Activated CD4-positive, alpha-beta T cell treated with anti-CD3 and anti-CD28 coated beads, Interleukin-2, amount 50 U/mL, for 48 hours (primary cell): Measurements from ENCODE around the gene SLC27A5.

Experiments used
- DNase-seq, 2 experiments: peaks; one replicate each; pipeline ENCODE4 v3.0.0-alpha.2; 2020

Gene SLC27A5, protein sequence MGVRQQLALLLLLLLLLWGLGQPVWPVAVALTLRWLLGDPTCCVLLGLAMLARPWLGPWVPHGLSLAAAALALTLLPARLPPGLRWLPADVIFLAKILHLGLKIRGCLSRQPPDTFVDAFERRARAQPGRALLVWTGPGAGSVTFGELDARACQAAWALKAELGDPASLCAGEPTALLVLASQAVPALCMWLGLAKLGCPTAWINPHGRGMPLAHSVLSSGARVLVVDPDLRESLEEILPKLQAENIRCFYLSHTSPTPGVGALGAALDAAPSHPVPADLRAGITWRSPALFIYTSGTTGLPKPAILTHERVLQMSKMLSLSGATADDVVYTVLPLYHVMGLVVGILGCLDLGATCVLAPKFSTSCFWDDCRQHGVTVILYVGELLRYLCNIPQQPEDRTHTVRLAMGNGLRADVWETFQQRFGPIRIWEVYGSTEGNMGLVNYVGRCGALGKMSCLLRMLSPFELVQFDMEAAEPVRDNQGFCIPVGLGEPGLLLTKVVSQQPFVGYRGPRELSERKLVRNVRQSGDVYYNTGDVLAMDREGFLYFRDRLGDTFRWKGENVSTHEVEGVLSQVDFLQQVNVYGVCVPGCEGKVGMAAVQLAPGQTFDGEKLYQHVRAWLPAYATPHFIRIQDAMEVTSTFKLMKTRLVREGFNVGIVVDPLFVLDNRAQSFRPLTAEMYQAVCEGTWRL

DNA sequence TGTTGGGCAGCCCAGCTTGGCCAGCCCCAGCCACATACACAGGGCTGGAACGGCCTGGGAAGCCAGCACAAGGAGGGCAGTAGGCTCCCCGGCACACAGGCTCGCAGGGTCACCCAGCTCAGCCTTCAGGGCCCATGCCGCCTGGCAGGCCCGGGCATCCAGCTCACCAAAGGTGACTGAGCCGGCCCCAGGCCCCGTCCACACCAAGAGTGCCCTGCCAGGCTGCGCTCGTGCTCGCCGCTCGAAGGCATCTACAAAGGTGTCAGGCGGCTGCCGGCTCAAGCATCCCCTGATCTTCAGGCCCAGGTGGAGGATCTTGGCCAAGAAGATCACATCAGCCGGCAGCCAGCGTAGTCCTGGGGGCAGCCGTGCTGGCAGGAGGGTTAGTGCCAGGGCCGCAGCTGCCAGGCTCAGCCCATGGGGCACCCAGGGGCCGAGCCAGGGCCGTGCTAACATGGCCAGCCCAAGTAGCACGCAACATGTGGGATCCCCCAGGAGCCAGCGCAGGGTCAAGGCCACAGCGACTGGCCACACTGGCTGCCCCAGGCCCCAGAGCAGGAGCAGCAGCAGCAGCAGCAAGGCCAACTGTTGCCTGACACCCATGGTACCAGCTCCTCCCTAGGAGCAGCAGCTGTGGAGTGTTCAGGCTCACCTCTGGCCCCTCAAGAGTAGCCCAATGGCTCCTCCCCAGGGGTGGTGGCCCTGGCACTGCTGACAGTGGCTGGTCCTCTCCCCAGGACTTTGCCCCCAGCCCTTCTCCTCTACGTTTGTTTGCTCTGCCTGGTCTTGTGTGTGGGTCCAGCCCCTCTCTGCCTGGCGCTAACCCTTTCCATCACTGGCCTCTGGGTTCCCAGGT is at the start of gene SLC27A5:
TSS of gene SLC27A5 (minus strand) at position 640 of the 856 bp plus-strand sequence. CDS start at position 603, 37 bp downstream.
- DNase-seq = no peak

DNA sequence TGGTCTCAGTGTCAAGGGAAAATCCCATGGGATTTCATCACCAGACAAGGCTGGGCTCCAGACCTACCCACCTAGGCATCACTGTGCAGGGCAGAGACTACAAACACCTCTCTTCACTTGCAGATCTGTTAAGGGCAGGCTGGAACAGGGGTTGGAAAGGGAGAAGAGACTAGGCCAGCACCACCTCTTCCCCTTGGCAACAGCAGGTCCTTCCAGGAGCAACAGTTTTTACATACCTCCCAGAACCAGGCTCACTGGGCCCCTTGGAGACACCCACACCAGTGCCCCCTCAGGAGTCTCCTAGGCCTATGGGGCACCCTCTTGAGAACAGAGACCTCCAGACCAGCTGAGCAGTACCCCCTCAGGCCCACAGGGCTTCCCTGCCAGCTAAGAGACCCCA is 49.1 kb upstream of the SLC27A5 start:
- no peak for DNase-seq

DNA sequence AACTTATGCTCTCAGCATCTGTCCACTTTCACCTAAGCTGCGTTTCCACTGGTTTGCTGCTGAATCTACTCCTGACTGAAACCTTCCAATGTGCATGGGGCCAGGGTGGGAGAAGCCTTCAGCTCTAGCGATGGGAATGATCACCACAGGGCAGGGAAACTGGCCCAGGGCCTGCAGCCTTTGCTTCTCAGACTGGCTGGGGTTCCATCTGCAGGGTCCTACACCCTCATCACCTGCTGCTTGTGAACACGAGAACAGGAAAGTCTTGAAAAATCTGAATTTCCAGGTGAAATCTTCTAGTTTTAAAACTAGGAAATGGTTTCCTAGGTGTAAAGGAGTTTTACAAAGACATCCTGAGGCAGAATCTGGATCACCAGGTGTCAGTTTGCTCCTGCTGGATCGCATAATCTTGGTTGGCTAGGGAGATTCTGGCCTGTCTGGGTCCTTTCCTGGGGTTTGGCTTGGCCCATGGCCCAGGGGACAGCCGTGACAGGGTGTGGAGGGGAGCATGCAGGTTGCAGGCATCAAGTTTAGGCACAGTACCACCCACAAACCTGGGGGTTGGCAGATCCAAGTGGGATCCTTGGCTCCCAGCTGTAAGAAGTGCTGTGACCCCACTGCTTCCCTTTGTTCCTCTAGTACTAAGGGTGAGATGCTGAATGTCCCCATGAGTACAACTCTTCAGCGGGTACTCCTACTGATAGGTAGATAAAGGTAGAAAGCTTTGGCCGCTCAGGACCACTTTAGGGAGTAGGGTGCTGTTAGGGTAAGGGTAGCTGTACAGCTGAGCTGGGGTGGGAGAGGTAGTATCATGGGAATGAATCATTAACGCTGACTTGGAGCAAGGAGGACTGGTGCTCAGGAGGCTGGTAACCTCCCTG is 48.5 kb upstream of the SLC27A5 start:
- no peak for DNase-seq

DNA sequence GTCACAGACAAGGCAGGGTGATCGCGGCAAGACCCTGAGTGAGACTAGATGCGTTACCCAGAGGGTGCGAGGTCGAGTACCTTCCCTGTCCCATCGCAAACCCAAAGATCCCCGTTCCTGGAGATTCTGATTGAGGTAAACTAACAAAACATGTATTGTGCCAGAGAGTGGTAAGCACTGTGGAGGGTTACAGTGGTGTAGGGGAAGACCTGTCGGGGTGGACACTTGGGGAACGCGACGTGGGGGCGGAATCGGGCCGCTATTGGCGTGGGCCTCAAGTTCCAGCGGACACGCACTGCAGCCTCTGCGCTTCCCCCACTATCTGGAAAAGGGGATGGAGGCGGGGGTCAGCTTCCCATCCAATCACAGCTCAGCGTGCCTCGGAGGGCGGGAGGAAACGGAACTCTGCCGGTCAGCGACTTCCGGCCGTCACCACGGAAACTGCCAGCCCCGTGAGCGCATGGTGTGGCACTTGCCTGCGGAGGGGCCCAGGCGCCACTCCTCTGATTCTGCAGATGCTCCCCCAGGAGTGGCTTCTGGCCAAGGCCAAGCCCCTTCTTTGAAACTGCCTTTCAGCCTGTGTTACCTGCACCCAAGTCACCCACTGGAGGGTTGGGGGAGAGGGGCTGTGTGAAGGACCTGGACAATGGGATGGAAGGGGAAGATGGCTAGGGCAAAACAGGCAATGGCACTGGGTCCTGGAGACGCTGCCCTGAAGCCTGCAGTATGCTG is 47.6 kb upstream of the SLC27A5 start:
- DNase-seq = peak; percentile 87 to 92

DNA sequence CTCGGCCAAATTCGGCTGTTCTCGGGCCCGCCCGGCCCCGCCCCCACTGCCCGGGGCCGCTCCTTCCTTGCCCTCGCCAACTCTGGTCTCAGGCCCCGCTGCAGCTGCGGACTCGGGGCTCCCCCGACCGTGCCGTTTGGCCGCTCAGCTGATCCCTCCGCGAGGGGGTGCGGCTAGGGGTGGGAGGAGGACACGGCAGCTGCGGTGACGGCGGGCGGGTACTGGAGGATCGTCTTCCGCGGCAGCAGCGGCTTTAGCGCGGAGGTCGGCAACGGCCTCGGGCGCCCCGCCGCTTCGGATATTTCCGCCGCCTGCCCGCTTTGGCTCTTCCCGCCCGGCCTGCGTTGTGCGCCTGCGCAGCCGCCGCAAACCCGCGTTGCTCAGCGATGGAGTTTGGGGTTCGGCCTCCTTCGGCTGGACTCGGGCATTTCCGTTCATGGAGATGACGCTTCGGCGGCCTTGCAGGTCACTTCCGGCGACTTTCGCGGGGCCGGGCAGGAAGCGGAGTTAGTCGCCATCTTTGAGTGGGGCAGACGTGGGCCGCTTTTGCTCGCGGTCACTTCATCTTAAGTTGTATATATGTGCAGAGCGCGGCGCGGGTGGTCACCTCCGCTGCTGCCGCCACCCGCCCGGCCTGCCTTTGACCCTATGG is 47.0 kb upstream of the SLC27A5 start:
- peak; percentile 99 for DNase-seq

DNA sequence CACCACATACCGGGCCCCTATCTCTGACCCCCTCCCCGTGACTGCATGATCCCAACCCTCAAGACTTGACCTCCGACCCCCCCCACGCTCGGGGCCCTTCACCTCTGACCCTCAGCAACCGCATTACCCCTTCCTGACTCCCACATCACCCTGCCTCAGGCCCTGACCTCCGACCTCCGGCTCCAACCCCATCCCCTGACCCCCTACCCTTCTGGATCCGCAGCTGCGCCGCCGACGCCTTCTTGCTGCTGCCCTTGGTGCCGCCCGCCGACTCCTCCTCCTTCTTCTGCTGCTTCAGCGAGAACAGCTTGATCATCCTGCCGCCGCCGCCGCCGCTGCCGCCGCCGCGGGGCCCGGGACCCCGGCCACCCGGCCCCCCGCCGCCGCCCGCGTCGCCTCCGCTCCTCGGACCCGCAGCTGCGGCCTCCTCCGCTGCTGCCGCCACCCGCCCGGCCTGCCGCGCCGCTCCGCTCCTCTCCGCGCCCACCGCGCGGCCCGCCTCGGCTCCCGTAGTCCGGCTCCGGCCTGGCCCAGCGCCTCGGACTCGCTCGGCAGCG is 46.4 kb upstream of the SLC27A5 start, which contains the start of gene UBE2M:
TSS of gene UBE2M (minus strand) at position 546 of the 557 bp plus-strand sequence. CDS start at position 316, 230 bp downstream.
- DNase-seq = peak; percentile 59 to 63

DNA sequence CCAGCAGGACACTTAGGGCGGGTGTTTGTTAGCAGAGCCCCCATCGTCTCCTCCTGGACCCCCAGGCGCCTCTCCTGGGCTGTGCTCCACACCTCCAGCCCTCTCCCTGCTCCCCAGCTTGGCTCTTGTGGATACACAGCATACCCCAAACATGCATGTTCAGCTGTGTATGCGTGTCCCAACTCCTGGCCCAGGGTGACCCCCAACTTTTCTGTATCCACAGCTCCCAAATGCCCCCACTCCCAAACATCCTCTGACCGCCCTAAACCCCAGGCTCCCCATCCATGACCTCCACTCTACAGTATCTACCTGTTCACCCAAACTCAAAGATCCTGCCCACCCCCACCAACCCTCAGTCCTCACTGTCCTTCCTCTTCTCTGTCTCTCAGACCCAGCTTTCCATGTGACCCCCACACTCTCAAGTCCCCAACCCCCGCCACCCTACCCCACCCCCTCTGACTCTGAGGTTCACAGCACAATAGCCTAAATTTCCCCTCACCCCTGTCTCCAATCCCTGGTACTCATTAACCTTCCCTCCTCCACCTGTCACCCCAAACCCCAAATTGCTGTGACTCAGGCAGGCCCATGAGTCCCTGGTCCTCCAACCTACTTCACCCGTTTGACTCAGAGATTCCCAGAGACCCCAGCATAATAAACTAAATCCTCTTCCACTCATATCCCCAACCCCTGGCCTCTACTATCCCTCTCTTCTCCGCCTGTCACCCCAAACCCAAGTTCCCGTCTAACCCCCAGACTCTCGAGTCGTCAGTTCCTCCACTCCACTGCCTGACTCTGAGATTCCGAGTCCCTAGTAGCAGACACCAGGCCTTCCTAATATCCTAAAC is 45.7 kb upstream of the SLC27A5 start:
- no peak for DNase-seq

DNA sequence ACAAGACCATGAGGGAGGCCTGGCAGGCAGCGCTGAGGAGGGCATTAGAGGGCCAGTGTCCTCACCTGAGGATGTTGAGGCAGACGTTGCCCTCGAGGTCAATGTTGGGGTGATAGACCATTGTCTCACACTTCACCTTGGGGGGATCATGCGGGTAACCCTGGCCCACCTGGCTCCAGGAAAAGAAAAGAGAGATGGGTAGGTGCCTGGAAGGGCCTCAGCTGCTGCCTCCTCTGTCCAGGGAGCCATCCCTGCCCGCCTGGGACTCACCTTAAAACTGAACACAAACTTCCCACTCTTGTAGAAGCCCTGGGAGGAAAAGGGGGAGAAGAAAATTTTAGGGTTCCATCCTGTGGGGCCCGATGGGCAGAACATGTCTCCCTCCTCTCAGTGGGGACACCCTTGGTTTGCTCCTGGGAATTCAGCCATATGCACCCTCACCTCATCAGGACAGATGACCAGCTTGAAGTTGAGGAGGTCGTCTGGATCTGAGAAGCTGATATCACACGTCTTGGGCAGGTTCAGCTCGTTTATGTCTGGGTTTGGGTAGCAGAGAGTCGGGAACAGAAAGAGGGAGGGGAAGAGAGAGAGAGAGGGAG is 44.9 kb upstream of the SLC27A5 start:
- no peak for DNase-seq

DNA sequence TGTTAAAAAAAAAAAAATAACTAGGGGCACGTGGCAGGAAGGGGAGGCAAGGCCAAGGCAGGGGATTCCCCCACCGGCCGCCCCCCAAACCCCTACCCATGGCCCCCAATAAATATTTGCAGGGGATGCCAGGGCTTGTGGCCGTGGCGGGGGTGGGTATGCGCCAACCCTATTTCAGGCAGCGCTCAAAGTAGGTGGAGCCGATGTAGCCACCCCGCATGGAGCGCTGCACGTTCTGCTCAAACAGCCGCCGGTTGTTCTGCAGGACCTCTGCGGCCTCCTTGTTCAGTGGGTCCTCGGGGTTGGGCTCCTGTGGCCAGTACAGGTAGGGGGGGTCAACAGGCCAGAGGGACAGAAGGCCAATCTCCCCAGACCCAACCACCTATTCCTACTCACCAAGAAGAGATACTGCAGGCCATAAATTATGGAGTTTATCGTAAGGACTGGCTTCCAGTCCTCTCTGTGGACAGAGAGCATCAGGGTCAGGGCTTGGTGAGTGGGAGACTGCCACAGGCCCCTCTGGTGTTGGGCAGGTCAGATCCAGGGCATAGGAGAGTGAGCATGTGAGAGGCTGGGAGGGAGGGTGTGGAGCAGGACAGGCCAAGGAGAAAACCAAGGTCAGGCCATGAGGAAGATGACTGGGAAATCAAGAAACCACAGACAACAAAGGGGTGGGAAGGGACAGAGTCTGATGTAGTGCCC is 44.3 kb upstream of the SLC27A5 start:
- DNase-seq = no peak

DNA sequence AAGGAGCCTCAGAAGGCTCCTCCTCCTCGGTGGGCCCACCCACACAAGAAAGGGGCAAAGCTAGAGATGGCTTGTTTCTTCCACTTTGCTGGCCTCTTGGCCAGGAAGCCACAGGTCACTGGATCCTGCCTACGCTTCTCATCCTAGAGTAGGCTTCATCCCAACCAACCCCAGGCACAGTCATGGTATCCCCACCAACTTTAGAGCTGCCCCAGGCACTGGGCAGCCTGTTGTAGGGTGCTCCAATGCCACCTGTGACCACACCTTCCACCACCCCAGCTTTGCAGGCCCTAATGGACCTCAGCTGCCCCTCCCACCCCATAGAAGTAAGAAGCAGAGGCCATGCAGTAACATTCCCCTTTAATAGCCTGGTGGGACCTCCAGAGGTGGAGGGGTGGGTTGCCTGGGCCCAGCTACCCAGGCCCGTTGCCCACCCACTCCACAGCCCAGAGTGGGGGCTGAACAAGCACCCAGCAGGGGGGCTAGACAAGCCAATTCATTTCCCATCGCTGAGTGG is 43.6 kb upstream of the SLC27A5 start:
- no peak for DNase-seq

DNA sequence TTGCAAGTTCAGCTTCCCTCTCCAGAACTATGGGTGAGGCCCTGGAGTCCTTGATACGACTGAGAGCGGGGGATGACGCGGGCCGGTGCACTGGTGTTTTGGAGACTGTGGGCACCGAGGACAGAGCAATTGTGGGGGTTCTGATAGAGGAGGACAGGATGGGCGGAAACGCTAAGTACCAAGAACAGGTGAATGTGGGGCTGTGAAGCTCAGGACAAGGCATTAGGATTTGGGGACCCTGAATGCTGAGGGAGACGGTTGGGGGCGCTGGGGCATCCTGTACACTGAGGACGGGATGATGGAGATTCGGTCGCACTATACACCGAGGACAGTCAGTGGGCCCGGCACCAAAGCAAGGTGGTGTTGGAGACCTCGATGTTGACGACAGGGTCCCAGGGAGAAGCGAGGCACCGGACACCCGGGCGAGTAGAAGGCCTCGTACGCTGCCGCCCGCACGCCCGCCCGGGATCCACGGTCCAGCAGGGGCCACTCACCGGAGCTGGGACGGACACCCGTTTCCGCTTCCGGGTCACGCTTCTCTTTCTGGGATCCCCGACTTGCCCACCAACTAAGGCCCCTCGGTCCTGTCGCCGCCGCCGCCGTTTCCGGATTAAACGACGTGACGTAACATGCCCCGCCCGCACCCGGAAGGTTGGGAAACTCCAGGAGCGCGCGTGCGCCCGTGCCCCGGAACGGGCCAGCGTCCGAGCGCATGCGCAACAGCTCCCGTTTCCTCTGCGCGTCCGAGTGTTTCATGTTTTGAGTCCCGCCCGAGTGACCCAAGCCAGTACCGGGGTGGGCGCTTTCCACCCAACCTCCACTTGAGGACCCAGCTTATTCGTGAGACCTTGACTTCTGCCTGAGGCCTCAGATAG is 42.9 kb upstream of the SLC27A5 start, which contains the start of gene CHMP2A:
TSS of gene CHMP2A (minus strand) at position 612 of the 875 bp plus-strand sequence. CDS start 893 bp downstream, outside the sequence.
- DNase-seq = peak; percentile 99 to 100

DNA sequence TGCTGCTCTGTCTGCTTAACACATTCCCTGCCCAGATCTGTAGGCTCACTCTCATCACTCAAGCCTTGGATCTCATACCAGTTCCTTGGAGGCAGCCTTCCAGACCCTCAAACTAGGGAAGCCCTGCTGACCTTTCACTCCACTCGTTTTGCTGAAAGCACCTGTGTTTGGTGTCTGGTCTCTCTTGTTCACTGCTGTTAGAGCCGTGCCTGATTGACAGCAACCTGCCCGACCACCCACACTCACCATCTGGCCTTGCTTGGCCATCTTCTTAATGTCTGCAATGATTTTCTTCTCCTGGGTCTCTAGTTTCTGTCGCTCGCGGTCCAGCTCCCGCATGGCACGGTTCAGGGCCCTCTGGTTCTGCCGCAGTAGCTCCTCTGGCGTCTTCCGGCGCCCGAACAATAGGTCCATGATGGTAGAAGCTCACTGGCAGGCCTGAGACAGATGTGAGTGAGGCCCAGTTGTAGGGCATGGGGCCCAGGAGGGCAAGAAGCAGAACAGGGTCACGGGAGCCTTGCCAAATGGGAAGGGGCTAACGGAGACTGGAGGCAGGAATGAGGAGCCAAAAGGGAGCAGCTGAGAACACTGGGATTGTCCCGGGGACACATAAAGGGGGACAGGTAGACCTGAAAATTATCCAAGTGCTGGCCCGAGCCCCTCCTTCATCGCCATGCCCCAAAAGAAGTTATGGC is 42.2 kb upstream of the SLC27A5 start:
- DNase-seq = no peak

DNA sequence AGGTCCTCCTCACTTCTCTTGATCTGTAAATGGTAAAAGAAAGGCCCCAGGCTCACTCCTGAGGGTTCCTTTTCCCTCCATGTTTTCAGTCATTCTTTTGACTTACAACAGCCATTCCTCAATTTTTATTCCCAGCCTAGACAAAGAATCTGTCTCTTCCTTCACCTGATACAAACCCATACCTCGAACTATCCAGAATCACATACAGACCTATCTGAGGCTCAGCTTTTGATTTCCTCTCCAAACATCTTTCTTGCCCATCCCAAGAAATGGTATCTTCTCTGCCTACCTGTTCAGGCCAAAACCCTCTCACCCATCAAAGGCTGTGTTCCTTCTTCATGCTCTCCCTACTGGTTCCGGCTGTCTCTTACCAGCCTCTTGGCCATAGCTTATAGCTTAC is 40.9 kb upstream of the SLC27A5 start:
- no peak for DNase-seq

DNA sequence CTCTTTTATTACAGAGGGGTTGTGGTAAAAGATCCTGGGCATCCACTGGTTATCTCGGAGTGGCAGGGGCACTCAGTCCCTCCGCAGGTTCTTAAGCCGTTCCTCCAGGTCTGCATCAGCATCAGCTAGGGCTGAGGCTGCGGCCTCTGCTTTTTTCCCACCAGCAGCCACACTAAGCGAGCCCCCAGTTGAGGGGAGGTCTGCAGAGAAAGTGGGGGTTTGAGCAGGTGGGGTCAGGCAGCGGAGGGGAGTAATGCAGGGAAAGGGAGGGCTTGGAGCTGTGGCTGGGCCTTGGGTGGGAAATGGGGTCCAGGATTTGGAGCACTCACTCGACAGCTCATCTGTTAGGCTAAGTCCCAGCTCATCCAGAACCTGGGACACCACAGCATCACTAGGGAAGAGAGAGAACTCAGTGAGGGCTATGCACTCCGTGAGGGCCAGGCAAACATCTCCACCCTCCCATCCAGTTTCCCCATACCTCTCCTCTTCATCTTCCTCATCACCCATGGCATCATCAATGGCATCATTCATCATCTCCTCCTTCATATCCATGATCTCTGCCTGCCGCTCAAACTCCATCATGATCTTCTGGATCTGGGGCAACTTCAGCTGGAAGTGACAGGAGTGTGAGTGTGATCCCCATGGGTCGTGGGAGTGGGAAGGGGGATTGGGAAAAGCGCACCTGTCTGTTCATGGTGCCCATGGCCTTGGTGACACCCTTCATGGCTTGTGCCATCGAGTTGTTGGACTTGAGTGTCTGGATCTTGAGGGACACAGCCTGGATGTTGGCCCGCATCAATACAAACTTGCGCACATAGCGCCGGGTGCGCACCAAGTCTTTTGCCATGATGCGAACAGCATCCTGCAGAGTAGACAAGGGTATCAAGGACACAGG is 40.0 kb upstream of the SLC27A5 start:
- no peak for DNase-seq

DNA sequence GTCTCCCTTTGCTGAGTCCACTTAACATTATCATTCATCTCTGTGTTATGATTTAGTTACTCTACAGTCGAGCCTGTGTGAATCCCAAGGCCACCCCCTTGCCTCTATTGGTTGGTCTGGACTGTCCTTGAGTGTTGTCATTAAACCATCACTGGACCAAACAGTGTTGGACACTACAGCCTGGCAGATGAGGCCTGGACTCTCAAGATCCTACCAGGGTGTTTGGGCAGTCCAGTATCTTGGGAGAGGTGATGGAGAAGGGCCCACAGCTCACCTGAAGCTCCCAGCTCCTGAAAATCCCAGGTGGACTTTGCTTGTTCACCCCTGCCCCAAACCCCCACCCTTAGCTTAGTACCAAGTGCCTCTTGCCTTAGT is 39.3 kb upstream of the SLC27A5 start:
- DNase-seq = no peak
